B cell (primary cell): Measurements from ENCODE around the gene LOC101059915.
A peak's percentile ranks its signal among the peaks of the same experiment; 100 is the strongest.

Source experiments
- ATAC-seq: fragments of 200-7000 bp; cut with Tn5 transposase; one replicate; pipeline ENCODE4 v1.10.0; 2021; ENCODE audit warnings: low read depth, mild to moderate bottlenecking, moderate number of reproducible peaks, moderate library complexity
- CTCF ChIA-PET: fragments of 350-600 bp; sonication (Branson Sonifier 250); formaldehyde crosslinking; loops from one replicate; lab custom pipeline; 2021; ENCODE audit warnings: antibody characterized with exemption, inconsistent platforms; lab: Charles Lee
- POLR2A ChIA-PET: fragments of 350-600 bp; sonication (Branson Sonifier 250); formaldehyde crosslinking; loops from one replicate; lab custom pipeline; 2021; ENCODE audit warnings: antibody characterized with exemption; lab: Charles Lee
- DNase-seq: peaks from one replicate; pipeline ENCODE4 v3.0.0; 2013
- H2AFZ ChIP-seq: 2 replicates; pipeline ENCODE4 v1.6.1; 2012; ENCODE audit warnings: mild to moderate bottlenecking, low read depth, low read length; ENCODE audit not compliant: insufficient read depth, poor library complexity, severe bottlenecking
- H3K27ac ChIP-seq, 2 donors: 1 replicate in 1 of 2; 2 replicates in 1 of 2; pipeline ENCODE4 v1.5.1; 2012 to 2013; ENCODE audit warnings: low read length in 2 of 2, mild to moderate bottlenecking in 2 of 2, moderate library complexity in 1 of 2
- H3K27me3 ChIP-seq, 4 experiments: fragments of 200-600 bp in 1 of 4; sonication (generic) in 1 of 4; replicated peaks in 1 of 4; 1 replicate in 2 of 4; 2 replicates in 2 of 4; pipeline versions ENCODE4 v1.6.1 to v1.7.0; 2013 to 2016; ENCODE audit warnings: low read length in 3 of 4, mild to moderate bottlenecking in 2 of 4, mixed read lengths in 1 of 4, moderate library complexity in 1 of 4; ENCODE audit not compliant: insufficient read depth in 4 of 4, control insufficient read depth in 3 of 4; ENCODE audit errors: control extremely low read depth in 1 of 4
- H3K36me3 ChIP-seq, 2 experiments: replicated peaks in 1 of 2; 1 replicate in 1 of 2; 2 replicates in 1 of 2; pipeline versions ENCODE4 v1.6.1 to v1.7.1; 2013; ENCODE audit warnings: low read length in 1 of 2; ENCODE audit not compliant: insufficient read depth in 2 of 2, control insufficient read depth in 1 of 2; ENCODE audit errors: control extremely low read depth in 1 of 2, extremely low read depth in 1 of 2
- H3K4me1 ChIP-seq, 2 donors: fragments of 200-600 bp in 1 of 2; sonication (generic) in 1 of 2; 1 replicate in 1 of 2; 2 replicates in 1 of 2; pipeline versions ENCODE4 v1.5.1 to v1.6.1; 2013 to 2017; ENCODE audit warnings: low read length in 2 of 2; ENCODE audit not compliant: control insufficient read depth in 2 of 2, insufficient read depth in 2 of 2
- H3K4me2 ChIP-seq: replicated peaks from 2 replicates; pipeline ENCODE3; 2012; ENCODE audit warnings: mild to moderate bottlenecking, low read depth, low read length; ENCODE audit not compliant: poor library complexity, severe bottlenecking
- H3K4me3 ChIP-seq, 5 experiments: fragments of 200-600 bp in 1 of 5; sonication (generic) in 1 of 5; 1 replicate in 3 of 5; 2 replicates in 2 of 5; pipeline versions ENCODE4 v1.5.1 to v1.7.0; 2011 to 2016; ENCODE audit warnings: low read length in 4 of 5, mild to moderate bottlenecking in 4 of 5, low read depth in 2 of 5, control low read depth in 1 of 5, moderate library complexity in 1 of 5; ENCODE audit not compliant: insufficient read depth in 1 of 5; ENCODE audit errors: control extremely low read depth in 1 of 5, extremely low read depth in 1 of 5
- H3K79me2 ChIP-seq: fragments of 200-600 bp; sonication (generic); one replicate; pipeline ENCODE4 v1.6.0; 2016; ENCODE audit warnings: low read length; ENCODE audit not compliant: control insufficient read depth, insufficient read depth
- H3K9ac ChIP-seq: fragments of 200-600 bp; sonication (generic); 2 replicates; pipeline ENCODE4 v1.6.1; 2017; ENCODE audit warnings: mild to moderate bottlenecking, low read length, moderate library complexity
- H3K9me3 ChIP-seq, 3 donors: one replicate each; pipeline versions ENCODE4 v1.6.1 to v1.7.1; 2013; ENCODE audit warnings: low read length in 2 of 3; ENCODE audit not compliant: control insufficient read depth in 2 of 3, insufficient read depth in 1 of 3; ENCODE audit errors: control extremely low read depth in 1 of 3
- H4K20me1 ChIP-seq: 2 replicates; pipeline ENCODE4 v1.6.0; 2012; ENCODE audit warnings: mild to moderate bottlenecking, low read length; ENCODE audit not compliant: insufficient read depth, control insufficient read depth, poor library complexity, severe bottlenecking
- H3K27ac Mint-ChIP-seq: one replicate; pipeline ENCODE4 v1.8.0; 2021; ENCODE audit warnings: mixed read lengths
- H3K27me3 Mint-ChIP-seq: one replicate; pipeline ENCODE4 v1.8.0; 2021; ENCODE audit warnings: mixed read lengths
- H3K4me1 Mint-ChIP-seq: one replicate; pipeline ENCODE4 v1.8.0; 2021; ENCODE audit warnings: mixed read lengths
- H3K4me3 Mint-ChIP-seq: one replicate; pipeline ENCODE4 v1.8.0; 2021; ENCODE audit warnings: mixed read lengths
- H3K9me3 Mint-ChIP-seq: one replicate; pipeline ENCODE4 v1.8.0; 2022; ENCODE audit warnings: mixed read lengths; ENCODE audit not compliant: insufficient read depth
- CTCF ChIP-seq: fragments of 200-600 bp; IDR thresholded peaks from one replicate; pipeline ENCODE4 v1.8.0; 2022; ENCODE audit warnings: antibody characterized with exemption, mild to moderate bottlenecking
- EZH2 ChIP-seq: IDR thresholded peaks from 2 replicates; pipeline ENCODE4 v1.6.1; 2012; ENCODE audit warnings: borderline replicate concordance, low read depth, mild to moderate bottlenecking, moderate library complexity, low read length; ENCODE audit not compliant: insufficient read depth, poor library complexity, severe bottlenecking
- WGBS: methylation state at CpG from one replicate; pipeline ENCODE4 v1.1.5; 2013; ENCODE audit warnings: missing lambda C conversion rate; ENCODE audit not compliant: insufficient coverage; 5-methylcytosine and 5-hydroxymethylcytosine counted together
- intact Hi-C: fragments of 100-400 bp; cut with micrococcal nuclease; formaldehyde crosslinking; loops from one replicate; pipeline ENCODE4 v1.10.0; 2022

Gene LOC101059915

GRCh38 chrX:71629467-71629866, 37.9 kb upstream of the LOC101059915 start:
- Histone ChIP-seq H3K79me2 (no peaks in the 10 kb centered on the region), H3K36me3 (no peaks in the 10 kb centered on the region), H3K4me3 (peak overlapping the region in 1 of 5 experiments; percentile 30), H3K27me3 (no peaks in the 10 kb centered on the region), H2AFZ (no peak overlapping the region), H3K4me1 (peaks cover 16 to 37% of the 10 kb centered on the region in 2 donors), H3K27ac (peak overlapping the region; percentile 5 to 25), H3K9me3 (no peaks in the 10 kb centered on the region), H4K20me1 (no peaks in the 10 kb centered on the region), H3K9ac (peak overlapping the region; percentile 35), H3K4me2 (peak overlapping the region; percentile 61)
- intact Hi-C loops: no loop called here
- peak; percentile 33 for DNase-seq
- CTCF ChIA-PET: interaction anchor here (0.5 kb wide), 1 partner anchor 69 kb away, joined by 3 read pairs; no protein-coding TSS in a partner anchor
- H3K27ac Mint-ChIP-seq: peak overlapping the region; percentile 59
- H3K4me3 Mint-ChIP-seq: peak overlapping the region; percentile 69
- peaks cover 28% of the 10 kb centered on the region for H3K4me1 Mint-ChIP-seq
- POLR2A ChIA-PET: no interaction called here
- WGBS: 20% methylated on average over 1 of the region's 2 CpGs
- no peak for TF ChIP-seq EZH2
- no peak for TF ChIP-seq CTCF
- peak; percentile 67 for ATAC-seq
- no peaks in the 10 kb centered on the region for H3K27me3 Mint-ChIP-seq
- no peaks in the 10 kb centered on the region for H3K9me3 Mint-ChIP-seq

GRCh38 chrX:71632923-71633657, 34.3 kb upstream of the LOC101059915 start:
- Histone ChIP-seq H4K20me1 (no peaks in the 10 kb centered on the region), H3K9me3 (no peaks in the 10 kb centered on the region), H3K4me1 (peaks cover 34 to 42% of the 10 kb centered on the region in 2 donors), H3K79me2 (no peaks in the 10 kb centered on the region), H3K9ac (no peak overlapping the region), H3K27ac (no peak overlapping the region), H3K4me2 (no peak overlapping the region), H2AFZ (no peak overlapping the region), H3K4me3 (no peak overlapping the region), H3K27me3 (no peaks in the 10 kb centered on the region), H3K36me3 (no peaks in the 10 kb centered on the region)
- ATAC-seq (no peak), DNase-seq (no peak)
- Mint-ChIP-seq H3K4me1 (peaks cover 32% of the 10 kb centered on the region), H3K4me3 (no peak overlapping the region), H3K27ac (no peak overlapping the region), H3K27me3 (no peaks in the 10 kb centered on the region), H3K9me3 (no peaks in the 10 kb centered on the region)
- WGBS: 100% methylated on average over 3 of the region's 10 CpGs
- intact Hi-C loops: no loop called here
- TF ChIP-seq CTCF: no peak
- no peak for TF ChIP-seq EZH2
- CTCF ChIA-PET: no interaction called here
- POLR2A ChIA-PET: interaction anchor here (0.7 kb wide), 1 partner anchor 15 kb away, joined by 3 read pairs; the partner anchor contains the start of gene CXCR3
